Activated CD4-positive, alpha-beta T cell treated with anti-CD3 and anti-CD28 coated beads, Interleukin-2, amount 10 ng/mL, durations not matched to agents 24 days and 14 days (primary cell): ENCODE data around the gene TMED1. TPM values are rescaled to one million over a fixed set of nuclear protein-coding genes. Genes with fewer than 3 reads are reported as not detected.

Source experiments
- DNase-seq: peaks from one replicate; pipeline ENCODE4 v3.0.0; 2022
- H3K27ac Mint-ChIP-seq: one replicate; pipeline ENCODE4 v1.8.0; 2022; ENCODE audit warnings: mild to moderate bottlenecking, mixed read lengths
- H3K27me3 Mint-ChIP-seq: one replicate; pipeline ENCODE4 v1.8.0; 2022; ENCODE audit warnings: mixed read lengths
- H3K36me3 Mint-ChIP-seq: one replicate; pipeline ENCODE4 v1.8.0; 2022; ENCODE audit warnings: low read depth, mild to moderate bottlenecking, mixed read lengths
- H3K4me1 Mint-ChIP-seq: one replicate; pipeline ENCODE4 v1.8.0; 2021; ENCODE audit warnings: mixed read lengths
- H3K4me3 Mint-ChIP-seq: one replicate; pipeline ENCODE4 v1.8.0; 2022; ENCODE audit warnings: mild to moderate bottlenecking, moderate library complexity, mixed read lengths
- H3K9me3 Mint-ChIP-seq: one replicate; pipeline ENCODE4 v1.8.0; 2021; ENCODE audit warnings: mixed read lengths
- intact Hi-C: fragments of 100-400 bp; cut with micrococcal nuclease; formaldehyde crosslinking; loops from one replicate; pipeline ENCODE4 v1.15.1; 2023
- total RNA-seq: library from RNA; stranded (reverse); gene quantifications from 2 replicates; pipeline ENCODE4 v1.2.3, GENCODE V29; 2022

TMED1 gene
- total RNA-seq, 1 donor from 2014 or later = 17.6 TPM

DNA sequence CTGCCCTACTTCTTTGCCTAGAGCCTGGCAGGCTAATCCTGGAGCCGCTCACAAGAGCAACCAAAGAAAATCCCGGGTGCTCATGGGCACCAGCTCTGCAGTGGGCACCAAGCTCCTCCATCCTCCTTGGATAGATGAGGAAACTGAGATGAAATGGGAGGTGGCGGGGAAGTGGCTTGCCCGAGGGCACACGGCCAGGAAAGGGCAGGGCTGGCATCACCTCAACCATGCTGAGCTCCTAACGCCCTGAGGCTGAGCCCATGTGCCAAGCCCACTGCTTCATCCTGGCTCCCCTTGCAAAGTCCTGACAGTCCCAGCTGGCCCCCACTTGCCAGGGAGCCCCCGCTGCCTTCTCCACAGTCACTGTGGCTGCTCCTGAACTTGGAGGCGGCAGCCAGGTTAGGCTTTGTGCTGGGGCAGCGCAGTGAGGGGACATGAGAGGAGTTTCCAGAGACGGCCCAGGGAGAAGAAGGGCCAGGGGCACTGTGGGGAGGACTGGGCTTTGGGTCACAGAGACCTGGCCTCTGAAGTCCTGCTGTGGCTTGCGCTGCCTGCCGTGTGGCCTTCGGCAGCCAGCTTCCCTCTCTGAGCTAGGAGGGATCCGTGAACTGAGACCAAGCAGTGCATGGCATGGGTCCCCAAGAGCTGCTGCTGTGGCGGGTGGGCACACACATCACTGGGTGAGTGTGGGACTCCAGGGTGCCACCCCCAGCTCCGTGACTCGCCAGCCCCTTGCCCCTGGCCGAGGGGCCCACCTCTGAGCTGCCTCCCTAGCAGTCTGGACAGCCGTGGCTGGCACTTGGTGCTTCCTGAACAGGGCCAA, 17.5 kb downstream of the TMED1 start:
- Mint-ChIP-seq H3K4me1 (peaks cover 11% of the 10 kb centered on the region), H3K27ac (no peak overlapping the region)
- intact Hi-C loops = no loop called here

DNA sequence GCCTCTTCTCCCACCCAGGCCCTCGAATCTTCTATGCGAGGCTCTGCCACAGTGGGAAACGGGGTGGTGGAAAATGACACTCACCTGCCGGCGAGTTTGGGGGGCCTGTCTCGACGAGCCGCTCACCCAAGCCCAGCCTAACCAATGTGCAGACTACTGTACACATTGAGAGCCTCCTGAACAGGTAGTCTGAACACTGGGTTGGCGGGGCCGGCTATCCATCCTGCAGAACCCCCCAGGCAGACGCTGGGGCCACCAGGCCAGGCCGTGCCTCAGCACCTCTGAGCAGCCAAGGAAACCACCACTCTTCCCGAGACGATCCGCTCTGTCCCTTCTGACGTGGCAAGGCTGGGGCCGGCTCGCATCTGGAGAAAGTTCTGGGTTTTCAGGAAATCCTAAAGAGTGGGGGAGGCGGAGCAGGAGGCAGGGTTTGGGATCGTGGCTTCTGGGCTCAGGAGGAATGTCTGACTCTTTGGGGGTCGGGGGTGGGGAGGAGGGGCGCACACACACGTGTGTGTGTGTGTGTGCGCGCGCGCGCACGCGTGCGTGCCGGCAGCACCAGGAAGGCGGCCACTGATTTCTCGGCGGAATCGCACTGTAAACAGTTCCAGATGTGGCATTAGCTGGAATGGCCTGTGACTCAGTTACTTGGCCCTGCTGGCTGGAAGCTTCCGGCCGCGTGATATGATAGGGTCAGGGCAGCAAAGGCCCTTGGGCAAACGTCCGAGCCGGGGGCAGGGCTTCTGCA, 18.5 kb downstream of the TMED1 start:
- Mint-ChIP-seq H3K9me3 (no peaks in the 10 kb centered on the region), H3K27ac (no peak overlapping the region), H3K36me3 (peaks cover 53% of the 10 kb centered on the region), H3K27me3 (no peaks in the 10 kb centered on the region), H3K4me1 (peaks cover 19% of the 10 kb centered on the region), H3K4me3 (no peak overlapping the region)
- intact Hi-C loops = no loop called here
- no peak for DNase-seq

More for the DNA sequence above, 17.5 kb downstream of the TMED1 start:
- H3K36me3 Mint-ChIP-seq = peaks cover 48% of the 10 kb centered on the region
- no peak overlapping the region for H3K4me3 Mint-ChIP-seq
- no peaks in the 10 kb centered on the region for H3K27me3 Mint-ChIP-seq
- H3K9me3 Mint-ChIP-seq = no peaks in the 10 kb centered on the region
- no peak for DNase-seq

DNA sequence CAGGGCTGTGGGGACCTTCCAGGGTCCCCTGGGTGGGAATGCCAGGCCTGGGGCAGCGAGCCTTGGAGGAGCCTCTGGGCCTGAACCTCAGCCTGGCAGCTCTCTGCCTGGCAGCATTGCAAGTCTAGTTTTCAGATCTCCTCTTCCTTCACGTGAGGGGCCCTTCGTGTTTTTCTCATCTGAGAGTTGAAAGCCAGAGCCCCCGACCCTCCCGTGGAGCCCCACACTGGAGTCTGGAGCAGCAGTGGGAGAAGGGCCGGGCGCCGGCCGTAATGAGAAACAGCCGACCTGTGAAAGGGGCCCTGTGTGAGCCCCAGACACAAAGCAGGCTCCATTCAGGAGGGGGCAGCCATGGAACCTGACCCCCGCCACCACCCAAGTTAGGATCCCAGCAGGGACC, 19.3 kb downstream of the TMED1 start:
- peaks cover 47% of the 10 kb centered on the region for H3K36me3 Mint-ChIP-seq
- intact Hi-C loops = no loop called here
- H3K4me3 Mint-ChIP-seq = no peak overlapping the region
- no peaks in the 10 kb centered on the region for H3K27me3 Mint-ChIP-seq
- H3K9me3 Mint-ChIP-seq = no peaks in the 10 kb centered on the region
- DNase-seq = no peak
- H3K27ac Mint-ChIP-seq = peak overlapping the region; percentile 34
- peaks cover 22% of the 10 kb centered on the region for H3K4me1 Mint-ChIP-seq

DNA sequence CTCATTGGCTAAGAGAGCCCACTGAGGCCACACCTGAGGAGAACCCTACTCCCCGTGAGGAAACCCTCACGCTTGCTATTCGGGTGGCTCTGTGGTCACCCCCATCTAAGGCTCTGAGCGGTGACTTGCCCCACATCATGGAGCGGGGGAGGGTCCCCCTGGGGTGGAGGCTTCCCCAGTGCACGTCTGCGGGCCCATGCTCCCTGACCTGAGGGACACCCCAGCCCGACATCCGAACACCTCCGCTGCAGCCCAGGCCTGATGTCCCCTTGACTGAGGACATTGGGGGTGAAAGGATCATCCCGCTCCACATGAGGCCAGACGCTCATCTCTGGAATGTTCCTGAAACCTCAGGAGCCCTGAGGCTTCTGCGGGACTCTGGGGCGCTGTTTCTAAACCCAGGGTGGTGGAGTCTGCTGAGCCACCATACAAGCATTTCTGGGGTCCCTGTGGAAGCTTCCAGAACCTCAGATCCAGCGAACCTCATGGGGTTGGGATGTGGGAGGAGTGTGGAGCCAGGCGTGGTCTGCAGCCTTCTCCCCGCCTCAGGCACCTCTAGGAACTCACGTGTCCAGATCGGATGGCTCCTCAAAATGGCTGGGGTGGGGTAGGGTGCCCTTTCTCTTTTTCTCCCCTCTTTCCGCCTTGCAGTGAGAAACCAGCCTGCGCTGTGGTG, 19.9 kb downstream of the TMED1 start:
- H3K4me3 Mint-ChIP-seq = no peak overlapping the region
- no peak overlapping the region for H3K27ac Mint-ChIP-seq
- H3K4me1 Mint-ChIP-seq = peaks cover 21% of the 10 kb centered on the region

DNA sequence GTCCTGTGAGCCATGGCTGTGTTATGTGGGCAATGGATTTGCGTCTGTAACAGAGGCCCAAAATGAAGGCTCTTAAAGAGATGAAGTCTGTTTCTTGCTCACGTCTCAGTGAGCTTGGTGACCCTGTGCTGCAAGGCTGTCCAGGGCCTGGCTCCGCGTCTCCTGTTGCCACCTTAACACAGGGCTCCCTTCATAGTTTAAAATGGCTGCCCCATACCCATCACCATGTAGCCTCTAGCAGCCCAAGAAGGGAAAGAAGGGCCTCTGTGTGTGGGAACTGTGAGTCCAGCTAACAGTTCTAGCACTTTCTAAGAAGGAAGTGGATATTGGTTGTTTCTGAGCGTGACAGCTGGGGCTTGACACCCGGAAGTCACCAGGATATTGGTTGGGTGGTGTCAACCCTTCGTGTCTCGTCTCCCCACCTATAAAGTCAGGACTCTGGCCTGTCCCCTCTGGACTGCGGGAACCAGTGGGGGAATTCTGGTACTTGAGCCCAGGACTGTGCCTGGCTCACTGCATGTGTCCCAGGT, 20.9 kb downstream of the TMED1 start:
- H3K4me3 Mint-ChIP-seq = no peak overlapping the region
- intact Hi-C loops = no loop called here
- H3K36me3 Mint-ChIP-seq = peaks cover 35% of the 10 kb centered on the region
- DNase-seq = no peak
- no peaks in the 10 kb centered on the region for H3K27me3 Mint-ChIP-seq
- no peaks in the 10 kb centered on the region for H3K9me3 Mint-ChIP-seq
- H3K27ac Mint-ChIP-seq = peak overlapping the region; percentile 80
- H3K4me1 Mint-ChIP-seq = peaks cover 16% of the 10 kb centered on the region

More for the DNA sequence above, 19.9 kb downstream of the TMED1 start:
- H3K36me3 Mint-ChIP-seq = peaks cover 44% of the 10 kb centered on the region
- no peak for DNase-seq
- intact Hi-C loops = no loop called here
- no peaks in the 10 kb centered on the region for H3K9me3 Mint-ChIP-seq
- H3K27me3 Mint-ChIP-seq = no peaks in the 10 kb centered on the region

DNA sequence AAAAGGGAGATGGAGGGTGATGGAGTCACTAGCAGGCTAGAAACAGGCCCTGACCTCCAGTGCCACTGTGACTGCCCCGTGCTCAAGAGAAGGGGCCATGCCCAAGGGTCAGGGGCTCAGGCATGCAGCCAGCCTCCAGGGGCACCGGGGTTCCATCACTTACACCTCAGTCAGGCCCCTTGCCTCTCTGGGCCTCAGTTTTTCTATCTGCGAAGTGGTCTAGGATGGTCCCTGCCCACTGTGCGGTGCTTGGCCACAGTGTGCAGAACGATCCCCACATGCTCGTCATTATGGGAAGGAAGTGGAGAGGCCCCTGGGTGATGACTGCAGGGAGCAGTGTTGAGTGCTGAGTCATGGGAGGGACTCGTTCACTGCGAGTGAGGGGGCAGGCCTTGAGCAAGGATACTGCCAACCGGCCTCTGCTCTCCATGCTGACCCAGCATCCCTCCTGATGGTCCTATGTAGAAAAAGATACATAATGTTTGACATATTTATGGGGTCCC, 23.1 kb downstream of the TMED1 start:
- intact Hi-C loops = no loop called here
- peak; percentile 68 for DNase-seq
- Mint-ChIP-seq H3K27ac (peak overlapping the region; percentile 88), H3K9me3 (peaks cover 5% of the 10 kb centered on the region), H3K4me1 (peaks cover 31% of the 10 kb centered on the region), H3K27me3 (no peaks in the 10 kb centered on the region), H3K4me3 (peak overlapping the region; percentile 32), H3K36me3 (peaks cover 39% of the 10 kb centered on the region)

DNA sequence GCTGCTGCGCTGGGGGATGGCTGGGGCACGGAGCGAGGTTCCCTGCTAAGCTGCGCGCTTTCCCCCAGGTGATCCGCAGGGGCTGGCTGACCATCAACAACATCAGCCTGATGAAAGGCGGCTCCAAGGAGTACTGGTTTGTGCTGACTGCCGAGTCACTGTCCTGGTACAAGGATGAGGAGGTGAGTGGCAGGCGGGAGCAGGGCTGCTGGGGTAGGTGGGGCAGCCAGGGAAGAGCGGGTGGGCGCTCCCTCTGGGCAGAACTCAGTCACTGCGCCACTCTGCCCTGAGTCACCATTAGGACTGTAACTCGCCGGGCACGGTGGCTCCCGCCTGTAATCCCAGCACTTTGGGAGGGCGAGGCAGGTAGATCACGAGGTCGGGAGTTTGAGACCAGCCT, 23.8 kb downstream of the TMED1 start:
- Mint-ChIP-seq H3K9me3 (peaks cover 5% of the 10 kb centered on the region), H3K4me1 (peaks cover 32% of the 10 kb centered on the region), H3K4me3 (no peak overlapping the region), H3K27ac (peak overlapping the region; percentile 88), H3K27me3 (no peaks in the 10 kb centered on the region), H3K36me3 (peaks cover 38% of the 10 kb centered on the region)
- intact Hi-C loops = no loop called here
- no peak for DNase-seq

DNA sequence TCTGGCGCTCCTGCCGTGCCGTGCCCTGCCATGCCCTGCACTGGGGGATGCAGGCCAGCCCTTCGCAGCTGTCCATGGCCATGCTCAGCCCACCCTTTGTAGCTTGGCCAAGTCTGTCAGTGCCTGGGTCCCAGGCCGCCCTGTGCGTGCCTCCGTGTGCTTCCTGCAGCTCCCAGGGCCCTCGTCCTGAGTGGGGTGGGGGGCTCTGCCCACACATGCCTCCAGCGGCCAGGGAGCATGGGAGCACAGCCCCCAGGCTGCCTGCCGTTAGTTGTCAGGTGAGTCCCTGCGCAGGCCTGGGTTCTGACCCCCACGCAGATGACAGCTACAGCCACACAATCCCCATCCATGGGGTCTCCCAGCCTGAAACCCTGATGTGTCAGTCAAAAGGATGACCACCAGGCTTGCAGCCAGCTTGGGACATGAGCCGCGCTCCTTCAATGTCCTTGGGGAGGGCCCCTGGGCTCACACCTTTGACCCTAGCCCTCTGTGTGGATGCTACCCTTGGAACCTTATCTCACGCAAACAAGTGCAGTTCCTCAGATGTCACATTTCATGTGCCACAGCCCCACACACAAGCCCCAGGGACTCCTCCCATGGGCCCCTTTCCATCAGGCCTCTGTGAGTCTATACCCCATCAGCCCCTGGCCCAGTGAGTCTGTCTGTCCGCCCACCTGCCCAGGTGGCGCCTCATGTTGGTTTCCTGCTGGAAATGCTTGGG, 24.5 kb downstream of the TMED1 start:
- no peak overlapping the region for H3K4me3 Mint-ChIP-seq
- no peak overlapping the region for H3K27ac Mint-ChIP-seq
- no peaks in the 10 kb centered on the region for H3K27me3 Mint-ChIP-seq
- H3K9me3 Mint-ChIP-seq = peaks cover 5% of the 10 kb centered on the region
- DNase-seq = no peak
- intact Hi-C loops = no loop called here
- H3K36me3 Mint-ChIP-seq = peaks cover 36% of the 10 kb centered on the region
- H3K4me1 Mint-ChIP-seq = peaks cover 32% of the 10 kb centered on the region

DNA sequence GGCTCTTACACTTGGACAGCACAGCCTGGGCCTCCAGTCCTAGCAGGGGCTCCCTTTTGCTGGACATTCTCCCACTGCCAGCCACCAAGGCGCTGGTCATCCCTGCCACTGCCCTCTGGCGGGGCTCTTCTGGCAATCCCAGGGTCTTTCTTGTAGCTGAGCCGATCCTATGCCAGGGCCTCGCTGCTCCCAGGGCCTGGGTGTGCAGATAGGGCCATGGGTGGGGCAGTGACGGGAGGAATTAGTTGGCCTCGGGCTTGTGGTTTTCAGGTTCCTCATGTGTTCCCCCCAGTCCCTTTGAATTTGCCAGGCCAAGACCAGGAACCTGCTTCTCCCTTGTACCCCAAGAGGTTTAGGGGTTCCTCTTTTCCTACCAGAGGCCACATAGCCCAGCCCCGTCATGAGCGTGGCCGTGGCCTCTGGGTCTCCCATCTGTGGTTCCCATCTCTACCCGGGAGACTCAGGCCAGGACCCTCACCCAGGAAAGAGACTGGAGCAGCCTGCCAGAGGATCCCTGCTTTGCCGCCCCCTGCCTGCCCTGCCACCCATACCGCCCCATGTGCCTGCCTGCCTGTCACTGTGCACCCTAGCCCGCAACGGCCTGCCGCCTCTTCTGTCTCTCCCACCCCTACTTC, 26.2 kb downstream of the TMED1 start:
- peaks cover 41% of the 10 kb centered on the region for H3K36me3 Mint-ChIP-seq
- peaks cover 32% of the 10 kb centered on the region for H3K4me1 Mint-ChIP-seq
- intact Hi-C loops = no loop called here
- H3K27ac Mint-ChIP-seq = peak overlapping the region; percentile 62
- H3K27me3 Mint-ChIP-seq = no peaks in the 10 kb centered on the region
- H3K4me3 Mint-ChIP-seq = peak overlapping the region; percentile 41
- no peak for DNase-seq
- H3K9me3 Mint-ChIP-seq = peaks cover 5% of the 10 kb centered on the region

DNA sequence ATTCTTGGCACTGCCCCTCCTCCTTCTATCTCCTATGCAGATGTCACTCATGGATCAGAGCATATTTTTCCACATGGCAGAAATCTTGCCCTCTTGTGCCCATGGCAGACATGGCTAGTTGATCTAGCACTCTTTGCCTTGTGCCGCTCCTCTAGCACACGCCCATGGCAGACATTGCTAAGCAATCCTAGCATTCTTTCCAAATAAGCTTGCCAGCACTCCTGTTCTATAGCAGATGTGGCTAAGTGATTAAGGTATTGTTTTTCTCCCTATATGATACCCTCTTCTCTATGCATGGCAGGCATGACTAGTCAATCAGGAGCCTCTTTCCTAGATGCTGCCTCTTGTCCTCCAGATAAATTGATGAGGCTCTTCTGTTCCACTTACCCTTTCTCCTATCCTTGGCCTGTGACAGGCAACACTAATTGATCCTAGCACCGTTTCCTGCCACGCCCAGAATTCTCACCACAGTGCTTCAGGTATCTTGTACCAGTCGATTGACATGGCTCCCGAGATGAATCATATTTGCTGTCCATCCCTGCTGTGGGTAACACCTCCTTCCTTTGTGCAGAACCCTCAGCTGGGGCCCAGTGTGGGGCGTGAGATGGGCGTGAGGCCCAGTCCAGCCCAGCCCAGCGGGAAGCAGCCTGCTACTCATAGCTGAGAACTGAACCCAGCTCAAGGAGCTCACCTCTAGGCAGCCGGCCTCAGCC, 26.9 kb downstream of the TMED1 start:
- peak overlapping the region; percentile 62 for H3K27ac Mint-ChIP-seq
- H3K4me1 Mint-ChIP-seq = peaks cover 27% of the 10 kb centered on the region
- intact Hi-C loops = no loop called here
- H3K4me3 Mint-ChIP-seq = peak overlapping the region; percentile 41
- peak; percentile 79 for DNase-seq
- H3K36me3 Mint-ChIP-seq = peaks cover 41% of the 10 kb centered on the region
- no peaks in the 10 kb centered on the region for H3K27me3 Mint-ChIP-seq
- peaks cover 5% of the 10 kb centered on the region for H3K9me3 Mint-ChIP-seq

DNA sequence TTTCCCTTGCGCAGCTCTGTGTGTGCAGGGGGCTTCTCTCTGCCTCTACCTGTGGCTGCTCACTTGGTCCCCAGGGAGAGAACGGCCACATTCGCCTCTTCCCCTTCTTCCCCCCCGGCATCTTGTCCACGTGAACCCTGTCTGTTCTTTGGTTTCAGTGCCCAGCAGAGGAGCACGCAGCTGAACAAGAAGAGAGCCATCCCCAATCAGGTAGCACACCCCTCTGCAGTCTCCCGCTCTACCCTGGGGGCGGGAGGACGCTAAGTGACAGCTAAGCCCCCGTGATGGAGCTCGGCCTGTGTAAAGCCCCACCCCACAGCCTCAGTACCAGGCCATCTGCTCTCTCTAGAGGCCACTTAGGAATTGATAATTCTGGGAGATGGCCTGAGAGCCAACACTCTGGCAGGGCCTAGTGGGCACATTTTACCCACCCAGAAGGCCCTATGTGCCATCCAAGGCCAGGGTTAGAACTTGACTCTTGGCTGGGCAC, 30.2 kb downstream of the TMED1 start:
- intact Hi-C loops = no loop called here
- no peaks in the 10 kb centered on the region for H3K27me3 Mint-ChIP-seq
- peaks cover 17% of the 10 kb centered on the region for H3K4me1 Mint-ChIP-seq
- H3K9me3 Mint-ChIP-seq = peaks cover 5% of the 10 kb centered on the region
- H3K4me3 Mint-ChIP-seq = no peak overlapping the region
- H3K36me3 Mint-ChIP-seq = peaks cover 53% of the 10 kb centered on the region
- no peak for DNase-seq
- no peak overlapping the region for H3K27ac Mint-ChIP-seq

DNA sequence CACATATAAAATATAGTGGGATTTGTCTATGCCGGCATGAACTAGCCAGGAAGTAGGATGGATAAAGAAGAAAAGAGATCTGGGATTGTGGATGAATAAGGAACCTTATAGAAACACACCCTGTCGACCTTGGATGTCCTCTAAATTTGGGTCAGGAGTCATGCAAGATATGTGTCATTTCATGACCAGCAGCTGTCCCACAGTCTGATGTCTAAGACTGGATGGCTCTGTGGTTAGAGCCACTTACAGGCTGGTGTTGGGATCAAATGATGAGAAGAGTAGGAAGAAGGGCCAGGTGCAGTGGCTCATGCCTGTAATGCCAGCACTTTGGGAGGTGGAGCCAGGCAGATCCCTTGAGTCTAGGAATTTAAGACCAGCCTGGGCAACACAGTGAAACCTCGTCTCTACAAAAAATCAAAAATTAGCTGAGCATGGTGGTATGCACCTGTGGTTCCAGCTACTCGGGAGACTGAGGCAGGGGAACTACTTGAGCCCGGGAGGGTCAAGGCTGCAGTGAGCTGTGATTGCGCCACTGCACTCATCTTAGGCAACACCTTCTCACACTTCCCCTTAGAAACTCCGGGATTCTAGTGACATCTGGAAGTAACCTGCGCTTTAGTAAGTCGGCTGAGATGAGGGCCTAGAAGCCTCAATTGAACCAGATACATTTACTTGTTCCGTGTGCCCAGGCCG, 30.8 kb downstream of the TMED1 start:
- Mint-ChIP-seq H3K36me3 (peaks cover 58% of the 10 kb centered on the region), H3K4me3 (no peak overlapping the region), H3K9me3 (peaks cover 5% of the 10 kb centered on the region), H3K27ac (peak overlapping the region; percentile 13), H3K27me3 (no peaks in the 10 kb centered on the region), H3K4me1 (peaks cover 17% of the 10 kb centered on the region)
- intact Hi-C loops = no loop called here
- DNase-seq = no peak
